LHCN-M2 (cell line): ENCODE data around the gene FOXF1. TPM values are rescaled to one million over a fixed set of nuclear protein-coding genes. Genes with fewer than 3 reads are reported as not detected.

Experiments used
- DNase-seq: peaks from one replicate; pipeline ENCODE4 v3.0.0-alpha.2; 2012; ENCODE audit warnings: low read depth
- polyA plus RNA-seq: library from polyadenylated mRNA; unstranded; fragments of >200 nt; gene quantifications from one replicate; pipeline ENCODE4 v1.2.1, GENCODE V29; 2012; ENCODE audit warnings: missing spikeins
- total RNA-seq: library from RNA; depleted of rRNA; stranded (reverse); fragments of >200 nt; gene quantifications from 2 replicates; pipeline ENCODE4 v1.2.3, GENCODE V29; 2014; rRNA removed

Gene FOXF1
- total RNA-seq: not detected in 2 replicates
- not detected for polyA plus RNA-seq

DNA sequence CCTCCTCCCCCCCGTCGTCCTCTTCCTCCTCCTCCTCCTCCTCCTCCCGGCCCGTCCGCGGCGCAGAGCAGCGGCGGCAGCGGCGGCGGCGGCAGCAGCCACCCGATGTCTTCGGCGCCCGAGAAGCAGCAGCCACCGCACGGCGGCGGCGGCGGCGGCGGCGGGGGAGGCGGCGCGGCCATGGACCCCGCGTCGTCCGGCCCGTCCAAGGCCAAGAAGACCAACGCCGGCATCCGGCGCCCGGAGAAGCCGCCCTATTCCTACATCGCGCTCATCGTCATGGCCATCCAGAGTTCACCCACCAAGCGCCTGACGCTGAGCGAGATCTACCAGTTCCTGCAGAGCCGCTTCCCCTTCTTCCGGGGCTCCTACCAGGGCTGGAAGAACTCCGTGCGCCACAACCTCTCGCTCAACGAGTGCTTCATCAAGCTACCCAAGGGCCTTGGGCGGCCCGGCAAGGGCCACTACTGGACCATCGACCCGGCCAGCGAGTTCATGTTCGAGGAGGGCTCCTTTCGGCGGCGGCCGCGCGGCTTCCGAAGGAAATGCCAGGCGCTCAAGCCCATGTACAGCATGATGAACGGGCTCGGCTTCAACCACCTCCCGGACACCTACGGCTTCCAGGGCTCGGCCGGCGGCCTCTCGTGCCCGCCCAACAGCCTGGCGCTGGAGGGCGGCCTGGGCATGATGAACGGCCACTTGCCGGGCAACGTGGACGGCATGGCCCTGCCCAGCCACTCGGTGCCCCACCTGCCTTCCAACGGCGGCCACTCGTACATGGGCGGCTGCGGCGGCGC lies at the start of gene FOXF1:
Gene FOXF1 (plus strand): TSS at position 63 of the 797 bp plus-strand sequence. CDS start 43 bp downstream, at position 106.
- no peak for DNase-seq

DNA sequence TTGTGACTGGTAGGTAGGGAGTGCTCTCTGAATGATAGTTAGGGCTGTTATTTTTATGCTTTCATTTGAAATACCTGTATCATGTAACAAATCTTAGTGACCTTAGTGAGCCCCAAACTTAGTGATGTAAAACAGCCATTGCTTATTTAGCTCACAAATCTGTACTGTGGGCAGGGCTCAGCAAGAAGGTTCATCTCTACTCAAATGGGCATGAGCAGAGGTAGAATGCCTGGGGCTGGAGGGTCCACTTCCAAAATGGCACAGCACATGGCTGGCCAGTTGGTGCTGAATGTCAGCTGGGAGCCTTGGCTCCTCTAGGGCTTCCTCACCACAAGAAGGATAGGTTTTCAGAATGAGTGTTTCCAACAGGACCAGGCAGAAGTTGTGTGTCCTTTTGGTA lies 49.3 kb upstream of the FOXF1 start:
- DNase-seq: no peak

DNA sequence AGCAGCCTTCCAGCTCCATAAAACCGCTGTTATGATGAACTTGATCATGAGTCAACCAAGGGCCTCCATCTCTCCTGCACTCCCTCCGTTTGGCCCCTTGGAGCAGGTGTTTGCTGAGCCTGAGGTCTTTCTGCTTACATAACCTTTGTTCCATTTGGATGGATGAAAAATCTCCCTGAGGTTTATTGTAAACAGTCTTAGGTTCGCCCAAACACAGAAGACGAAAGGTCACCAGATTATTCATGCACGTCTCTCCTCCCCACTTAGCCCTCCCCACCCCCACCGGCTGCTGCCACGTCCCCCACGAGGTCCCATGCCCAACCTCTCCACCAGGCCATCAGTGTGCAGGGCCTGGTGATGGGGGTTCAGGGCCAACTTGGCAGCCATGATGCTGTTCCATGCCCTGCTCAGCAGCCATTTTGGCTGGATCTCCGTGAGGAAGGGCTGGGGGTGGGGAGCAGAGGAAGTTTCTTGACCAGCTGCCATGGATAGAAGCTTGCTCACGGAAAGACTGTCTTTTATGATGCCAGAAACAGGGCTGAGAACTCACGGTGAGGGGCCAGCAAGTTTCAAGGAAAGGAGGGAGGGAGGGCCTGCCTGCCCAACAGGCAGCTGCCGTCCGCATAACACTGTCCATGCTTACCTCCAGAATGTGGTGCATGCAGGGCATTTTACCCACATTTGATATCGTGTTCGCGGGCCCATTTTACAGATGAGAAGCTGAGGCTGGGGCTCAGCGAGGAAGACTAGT lies 47.8 kb upstream of the FOXF1 start:
- DNase-seq: no peak

DNA sequence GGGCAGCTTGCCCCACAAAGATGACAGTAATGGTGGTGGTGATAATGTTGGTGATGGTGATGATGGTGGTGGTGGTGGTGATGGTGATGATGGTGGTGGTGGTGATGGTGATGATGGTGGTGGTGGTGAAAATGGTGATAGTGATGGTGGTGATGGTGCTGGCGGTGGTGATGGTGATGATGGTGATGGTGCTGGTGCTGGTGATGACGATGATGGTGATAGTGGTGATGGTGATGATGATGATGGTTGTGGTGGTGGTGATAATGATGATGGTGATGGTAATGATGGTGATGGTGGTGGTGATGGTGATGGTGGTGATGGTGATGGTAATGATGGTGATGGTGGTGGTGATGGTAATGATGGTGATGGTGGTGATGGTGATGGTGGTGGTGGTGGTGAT lies 46.3 kb upstream of the FOXF1 start:
- DNase-seq: no peak

DNA sequence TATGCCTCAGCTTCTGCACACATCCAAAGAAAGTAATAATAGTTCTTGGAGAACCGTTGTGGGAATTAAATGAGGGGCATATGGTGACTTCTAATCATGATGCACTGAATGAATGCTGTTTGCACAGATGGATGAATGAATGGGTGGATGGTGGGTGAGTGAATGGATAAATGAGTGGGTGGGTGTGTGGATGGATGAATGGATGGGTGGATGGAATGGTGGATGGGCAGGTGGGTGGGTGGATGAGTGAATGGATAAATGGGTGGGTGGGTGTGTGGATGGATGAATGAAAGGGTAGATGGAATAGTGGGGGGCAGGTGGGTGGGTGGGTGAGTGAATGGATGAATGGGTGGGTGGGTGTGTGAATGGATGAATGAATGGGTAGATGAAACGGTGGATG lies 44.9 kb upstream of the FOXF1 start:
- DNase-seq: no peak

DNA sequence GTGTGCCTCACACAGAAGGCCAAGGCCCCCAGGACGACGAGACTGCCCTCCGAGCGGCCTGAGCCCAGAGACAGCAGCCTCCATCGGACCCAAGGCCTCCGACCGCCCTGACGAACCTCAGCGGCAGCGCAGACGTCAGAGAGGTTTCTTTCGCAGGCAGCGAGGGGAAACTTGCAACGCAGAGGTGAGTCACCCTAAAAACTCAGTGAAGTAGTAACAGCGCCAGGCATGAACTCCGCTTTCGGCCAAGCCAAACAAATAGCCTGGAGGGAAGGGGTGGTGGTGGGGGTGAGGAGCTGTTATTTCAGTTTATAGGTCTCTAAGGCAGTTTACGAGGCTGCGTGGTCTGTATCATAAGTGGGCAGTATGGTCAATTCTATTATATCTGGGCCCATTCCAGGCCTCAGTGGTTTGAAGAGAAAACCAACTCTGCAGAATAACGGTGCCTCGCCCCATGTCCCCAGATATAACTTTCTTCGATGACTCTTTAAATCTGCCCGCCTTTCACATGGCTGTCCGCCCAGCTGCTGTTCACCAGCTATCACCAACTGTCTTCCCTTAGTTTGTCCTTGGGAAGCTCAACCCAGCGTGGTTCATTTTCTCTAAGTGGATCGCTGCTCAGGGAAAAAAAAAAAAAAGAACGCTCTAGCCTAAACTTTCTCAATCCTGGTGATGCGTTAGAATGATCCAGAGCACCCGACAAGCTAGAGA lies 43.5 kb upstream of the FOXF1 start:
- no peak for DNase-seq

DNA sequence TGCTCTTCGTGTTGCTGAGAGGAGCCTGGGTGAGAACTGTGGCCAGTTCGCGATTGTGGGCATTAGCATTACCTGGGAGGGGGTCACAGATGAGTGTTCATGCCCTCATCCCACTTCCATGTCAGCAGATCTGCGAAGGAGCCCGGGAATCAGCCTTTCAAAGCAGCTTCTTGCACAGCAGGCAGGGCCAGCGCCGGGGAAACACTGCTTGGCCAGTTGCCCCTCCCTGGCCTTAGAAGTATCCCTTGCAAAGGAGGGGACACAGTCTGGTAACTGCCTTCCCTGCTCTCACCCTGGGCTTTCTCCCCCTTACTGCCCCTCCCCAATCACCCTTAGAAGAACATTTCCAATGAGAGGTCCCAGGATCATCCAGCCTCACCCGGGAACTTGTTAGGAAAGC lies 42.8 kb upstream of the FOXF1 start:
- no peak for DNase-seq

DNA sequence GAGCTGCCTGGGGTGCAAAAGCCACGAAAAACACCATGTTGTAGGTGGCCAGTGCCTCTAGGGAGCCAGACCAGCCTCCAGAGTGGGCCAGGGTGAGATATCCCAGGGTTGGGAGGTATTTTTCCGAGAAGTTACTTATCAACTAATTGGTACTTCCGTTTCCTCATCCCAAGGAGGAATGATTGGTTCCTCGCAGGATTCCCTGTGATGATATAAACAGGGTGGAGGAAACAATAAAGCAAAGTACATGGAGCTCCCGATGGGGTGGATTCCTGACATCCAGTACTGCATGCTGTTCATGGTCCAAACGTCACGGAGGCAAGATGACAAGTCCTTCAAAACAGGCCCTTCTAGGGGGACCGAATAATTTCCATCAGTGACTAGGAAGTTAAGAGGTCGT lies 39.4 kb upstream of the FOXF1 start:
- DNase-seq: no peak

DNA sequence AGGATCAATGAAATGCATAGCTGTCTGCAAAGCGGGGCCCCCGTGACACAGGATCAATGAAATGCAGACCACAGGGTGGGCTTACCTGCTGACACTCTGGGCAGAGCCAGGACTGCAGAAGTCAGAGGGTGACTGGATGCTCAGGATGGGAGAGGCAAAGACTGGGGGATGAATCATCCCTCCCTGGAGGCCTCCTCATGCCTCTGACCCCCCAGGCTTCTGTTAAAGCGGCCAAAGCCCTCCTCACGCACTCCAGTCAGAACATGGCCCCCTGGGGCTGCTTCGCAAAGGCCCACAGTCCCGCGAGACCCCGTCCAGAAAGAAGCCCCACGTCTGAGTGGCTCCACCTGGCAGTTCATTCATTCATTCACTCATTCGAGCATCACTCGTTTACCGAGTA lies 38.4 kb upstream of the FOXF1 start:
- no peak for DNase-seq

DNA sequence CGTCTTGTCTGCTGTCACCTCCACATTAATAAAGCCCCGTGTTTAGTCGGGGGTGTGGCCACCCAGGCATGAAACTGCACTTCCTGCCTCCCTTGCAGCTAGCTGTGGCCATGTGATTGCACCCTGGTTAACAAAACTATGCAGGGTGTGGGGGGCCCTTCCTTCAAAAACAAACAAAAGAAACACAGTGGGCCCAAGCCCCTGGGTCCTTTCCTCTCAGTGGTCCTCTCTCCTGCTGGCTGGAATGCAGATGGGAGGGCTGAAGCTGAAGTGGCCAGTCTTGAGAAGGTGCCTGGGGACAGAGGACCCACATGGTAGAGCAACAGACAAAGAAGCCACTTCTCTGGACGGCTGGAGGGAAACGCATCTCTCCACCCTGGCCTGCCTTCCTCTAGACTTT lies 38.0 kb upstream of the FOXF1 start:
- DNase-seq: no peak

DNA sequence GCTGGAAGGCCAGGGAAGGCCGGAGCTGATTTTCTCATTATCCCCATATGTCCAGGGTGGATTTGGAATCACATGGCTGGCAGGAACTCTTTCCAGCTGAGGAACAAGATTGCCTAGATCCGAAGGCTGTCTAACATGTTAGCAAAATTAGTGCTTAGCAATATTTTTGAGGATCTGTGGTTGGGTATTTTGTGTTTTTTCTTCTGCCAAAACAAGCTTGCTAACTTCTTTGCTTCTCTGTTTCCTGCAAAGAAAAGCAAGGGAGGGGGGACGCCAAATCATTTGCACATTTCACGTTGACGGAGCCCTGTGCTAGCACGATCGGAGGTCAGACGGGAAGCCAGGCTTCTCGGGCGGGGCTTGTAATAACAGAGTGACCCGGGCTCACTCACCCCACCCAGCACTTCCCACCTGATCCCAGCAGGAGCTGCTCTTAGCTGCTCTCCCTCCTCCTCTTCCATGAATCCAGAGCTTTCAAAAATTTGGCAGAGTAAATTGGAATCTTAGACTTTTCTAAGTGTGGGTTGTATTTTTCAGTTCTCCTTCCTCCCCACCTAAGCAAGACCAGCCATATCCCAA lies 33.3 kb upstream of the FOXF1 start:
- no peak for DNase-seq

DNA sequence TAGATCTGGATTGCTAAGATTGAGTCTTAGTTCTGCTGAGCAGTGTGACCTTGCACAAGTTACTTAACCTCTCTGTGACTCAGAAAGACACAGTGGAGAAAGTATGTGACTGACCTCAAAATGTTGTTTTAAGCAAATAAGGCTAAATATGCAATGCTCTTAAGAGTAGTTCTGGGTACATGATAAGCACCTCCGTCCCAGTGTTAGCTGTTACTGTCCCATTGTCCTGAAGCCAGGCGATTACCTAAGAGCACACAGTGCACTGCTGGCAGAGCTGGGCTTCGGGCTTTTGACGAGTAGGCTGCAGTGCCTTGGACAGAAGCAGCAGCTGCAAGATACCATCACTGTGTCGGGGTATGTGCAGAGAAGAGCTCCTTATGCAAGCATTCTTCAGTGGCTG lies 32.7 kb upstream of the FOXF1 start:
- no peak for DNase-seq

DNA sequence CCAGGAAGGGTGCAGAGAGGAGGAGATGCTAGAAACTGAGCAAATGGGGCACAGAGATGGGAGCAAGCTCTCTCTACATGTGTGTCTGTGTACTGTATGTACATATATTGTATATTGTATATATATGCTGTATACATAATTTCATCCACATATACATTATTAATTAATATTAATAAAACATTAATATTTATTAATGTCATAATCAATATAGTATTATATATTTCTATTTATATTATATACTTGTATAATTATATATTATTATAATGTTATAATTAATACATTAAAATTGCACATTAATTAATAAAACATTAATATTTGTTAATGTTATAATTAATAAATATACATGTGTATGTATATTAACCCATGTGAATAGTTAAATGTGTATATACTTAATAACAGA lies 31.5 kb upstream of the FOXF1 start:
- no peak for DNase-seq

DNA sequence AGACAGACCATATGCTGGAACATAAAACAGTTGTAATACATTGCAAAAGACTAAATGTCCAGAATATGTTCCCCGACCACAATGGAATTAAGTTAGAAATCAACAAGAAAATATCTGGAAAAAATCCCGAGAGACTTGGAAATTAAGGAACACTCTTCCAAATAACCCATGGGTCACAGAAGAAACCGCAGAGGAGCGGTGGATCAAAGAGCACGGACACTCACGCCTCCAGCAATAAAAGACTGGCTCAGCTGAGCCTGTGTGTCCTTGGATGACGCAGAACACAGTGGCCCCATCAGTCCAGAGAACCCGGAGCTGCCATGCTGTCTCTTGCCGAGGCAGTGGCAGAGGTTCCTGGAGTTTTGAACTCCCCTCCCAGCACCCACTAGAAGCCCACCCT lies 30.9 kb upstream of the FOXF1 start:
- DNase-seq: no peak

DNA sequence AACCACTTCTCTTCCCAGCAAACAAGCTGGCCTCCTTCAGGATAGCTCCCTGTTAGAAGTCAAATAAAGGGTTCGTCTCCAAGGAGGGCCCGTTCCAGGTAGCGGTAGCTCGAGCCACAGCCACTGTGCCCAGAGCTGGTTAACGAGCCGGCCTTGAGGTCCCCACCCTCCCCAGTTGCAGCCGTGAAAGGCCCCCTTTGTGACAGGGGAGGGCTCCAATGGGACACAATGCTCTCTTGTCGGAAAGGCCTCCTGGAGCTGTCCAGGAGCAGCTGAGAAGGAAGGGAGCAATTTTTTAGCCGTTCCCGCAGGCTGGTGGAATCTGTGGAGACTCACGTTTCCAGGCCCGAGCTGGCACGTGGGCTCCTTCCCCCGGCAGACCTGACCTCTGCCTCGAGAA lies 29.9 kb upstream of the FOXF1 start:
- DNase-seq: no peak

DNA sequence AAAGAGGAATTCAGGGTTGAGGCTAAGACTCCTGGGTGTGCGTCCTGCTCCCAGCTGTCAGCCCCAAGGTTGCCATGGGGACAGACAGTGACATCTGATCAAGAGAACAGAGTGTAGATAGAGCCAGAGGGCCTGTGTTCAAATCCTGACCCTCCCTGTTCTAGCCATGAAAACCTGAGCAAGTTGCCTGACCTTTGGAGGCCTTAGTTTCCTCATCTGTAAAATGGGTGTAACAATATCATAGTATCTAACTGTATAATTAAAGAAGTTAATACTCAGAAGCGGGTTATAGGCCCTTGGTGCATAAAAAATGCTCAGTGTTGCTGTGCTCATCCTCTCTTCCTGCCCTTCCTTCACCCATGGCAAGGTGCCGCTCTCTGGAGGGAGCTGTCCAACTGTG lies 28.7 kb upstream of the FOXF1 start:
- no peak for DNase-seq

DNA sequence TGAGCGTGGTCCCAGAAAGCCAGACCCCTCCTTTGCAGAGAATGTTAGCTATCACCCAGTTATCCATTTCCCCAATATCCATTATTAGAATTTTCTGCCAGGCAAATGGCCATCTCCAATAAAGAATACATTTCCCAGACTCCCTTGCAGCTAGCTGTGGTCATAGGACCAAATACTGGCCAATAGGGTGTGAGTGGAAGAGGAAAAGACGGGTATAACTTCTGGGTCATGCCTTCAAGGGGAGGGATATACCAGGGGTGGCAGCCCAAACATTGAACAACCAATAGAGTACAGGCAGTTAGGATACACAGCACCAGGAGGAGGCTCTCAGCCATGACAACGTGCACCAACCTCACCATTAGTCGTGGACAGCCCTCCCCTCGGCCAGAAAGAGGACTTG lies 26.1 kb upstream of the FOXF1 start:
- no peak for DNase-seq

DNA sequence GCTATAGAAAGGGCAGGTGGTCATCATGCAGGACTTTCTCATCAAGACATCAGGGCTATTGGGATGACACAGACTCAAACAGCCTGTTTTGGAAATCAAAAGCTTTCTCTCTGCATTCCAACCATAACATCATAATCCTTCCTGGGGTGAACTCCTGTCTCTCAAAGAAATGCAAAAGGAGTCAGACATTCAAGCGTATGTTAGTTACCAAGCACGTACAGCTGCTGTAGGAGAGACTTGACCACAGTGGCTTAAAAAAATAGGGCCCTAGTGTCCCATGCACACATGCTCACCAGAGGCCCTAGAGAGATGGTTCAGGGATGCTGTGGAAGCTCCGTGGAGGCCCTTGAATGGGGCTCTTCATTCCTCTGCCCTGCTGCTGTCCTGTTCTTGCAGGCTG lies 24.6 kb upstream of the FOXF1 start:
- DNase-seq: no peak

DNA sequence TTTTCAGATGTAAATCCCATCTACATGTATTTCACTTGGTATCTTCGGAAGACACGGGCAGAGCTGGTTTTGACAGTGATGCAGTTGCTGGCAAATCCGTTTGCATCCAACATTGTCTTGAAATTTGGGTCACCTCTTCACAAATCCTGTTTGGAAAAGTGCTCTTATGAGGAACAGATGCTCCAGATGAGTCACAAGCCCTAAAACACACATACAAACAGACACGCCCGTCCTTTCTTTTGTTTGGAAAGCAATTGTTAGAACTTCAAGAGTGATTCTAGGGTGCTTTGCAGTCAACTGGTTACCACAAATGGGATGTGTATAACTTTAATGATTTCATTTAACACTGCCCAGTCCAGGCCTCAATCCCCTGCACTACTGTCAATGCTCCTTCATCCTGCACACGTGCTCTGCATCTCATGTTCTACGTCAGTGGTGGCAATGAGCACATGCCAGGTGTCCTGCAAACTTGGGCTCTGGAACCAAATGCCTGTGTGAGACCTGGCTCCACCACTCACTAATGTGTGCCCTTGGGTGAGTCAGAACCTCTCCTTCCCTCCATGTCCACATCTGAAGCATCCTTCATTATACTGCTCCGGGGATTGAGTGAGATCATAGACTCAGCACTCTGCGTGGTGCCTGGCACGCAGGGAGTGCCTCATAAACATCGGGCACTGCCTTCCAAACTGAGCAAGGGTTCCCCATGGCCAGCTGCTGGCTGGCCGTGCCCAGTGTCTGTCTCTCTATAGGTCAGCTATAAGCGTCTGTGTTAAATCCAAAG lies 19.3 kb upstream of the FOXF1 start:
- no peak for DNase-seq

DNA sequence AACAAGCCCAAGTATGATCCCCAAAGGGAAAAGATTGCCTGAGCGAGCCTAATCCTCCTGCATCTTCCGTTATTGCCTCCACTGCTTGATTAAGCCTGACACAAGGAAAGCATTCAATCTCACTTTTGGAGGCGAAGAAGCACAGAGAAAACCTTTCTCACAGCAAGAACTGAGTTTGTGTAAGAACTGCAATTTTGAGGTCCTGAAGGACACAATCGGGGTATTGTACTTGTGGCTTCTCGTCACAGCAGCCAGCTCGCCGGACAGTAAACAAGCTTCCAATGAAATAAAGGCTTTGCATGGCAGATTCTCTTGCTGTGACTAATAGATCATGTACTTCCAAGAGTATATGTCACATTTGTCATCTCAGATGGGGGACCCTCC lies 18.7 kb upstream of the FOXF1 start:
- no peak for DNase-seq

DNA sequence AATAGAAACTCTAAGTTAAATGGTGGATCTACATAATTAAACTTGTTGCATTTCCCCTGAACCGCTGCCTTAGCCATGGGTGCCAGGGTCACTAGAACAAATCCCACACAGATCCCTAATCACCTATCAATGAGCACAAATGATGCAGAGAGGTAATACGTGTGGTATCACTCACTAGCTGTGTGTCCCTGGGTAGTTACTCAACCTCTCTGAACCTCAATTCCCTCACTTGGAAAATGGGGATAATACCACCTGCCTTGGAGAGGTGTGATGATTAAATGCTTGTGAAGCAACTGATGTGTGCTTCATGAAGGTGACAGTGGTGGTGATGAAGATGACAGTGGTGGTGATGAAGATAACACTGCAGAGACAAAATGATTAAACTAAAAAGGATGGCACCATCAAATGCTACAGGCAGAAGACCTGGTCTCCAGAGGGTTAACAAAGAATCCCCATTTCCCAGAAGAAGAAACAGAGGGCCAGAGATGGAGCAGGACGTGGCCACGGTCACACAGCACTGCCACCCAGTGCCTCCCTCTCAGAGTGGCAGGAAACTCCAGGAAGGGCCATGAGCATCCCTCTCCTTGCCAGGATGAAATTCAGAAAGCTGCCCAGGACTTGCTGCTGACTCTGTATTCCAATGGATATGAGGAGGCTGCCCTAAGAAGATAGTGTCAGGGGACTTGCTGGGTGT lies 17.9 kb upstream of the FOXF1 start:
- no peak for DNase-seq
